ENCODE data around the gene ITCH. TPM values are rescaled to one million over a fixed set of nuclear protein-coding genes. Genes with fewer than 3 reads are reported as not detected.
"Not testable (repeated sequence)": the region's sequence is repeated elsewhere in the genome, so short reads cannot be mapped to it uniquely, and the experiment has no call there.

Gene ITCH
- total RNA-seq, 2 donors from 2014 or later, result 45.4 to 89.2 TPM

- intact Hi-C loops (cut with DNase I), result no loop called here
- WGBS, result 30% methylated on average over 5 of the region's 5 CpGs
Observed at GRCh38 chr20:34375977-34376430, 12.9 kb downstream of the ITCH start.

GRCh38 chr20:34377072-34377847, 14.2 kb downstream of the ITCH start:
- no peak for DNase-seq (ENCODE audit: low spot score)
- H3K27me3 ChIP-seq (replicated peaks; ENCODE audit: insufficient read depth), result no peaks in the 10 kb centered on the region
- H3K4me1 ChIP-seq (replicated peaks), result peaks cover 5% of the 10 kb centered on the region
- 92% methylated on average over 16 of the region's 16 CpGs for WGBS
- H3K36me3 ChIP-seq, result no peaks in the 10 kb centered on the region
- intact Hi-C loops (cut with DNase I), result no loop called here
- H3K27ac ChIP-seq, result no peak overlapping the region
- TF ChIP-seq POLR2AphosphoS5 (IDR thresholded peaks at IDR 0.05), result no peak
- TF ChIP-seq CTCF (IDR thresholded peaks at IDR 0.05), result no peak
- no peak for TF ChIP-seq POLR2A (IDR thresholded peaks at IDR 0.05)
- no peaks in the 10 kb centered on the region for H3K9me3 ChIP-seq
- no peak overlapping the region for H3K4me3 ChIP-seq

More at GRCh38 chr20:34375977-34376430, 12.9 kb downstream of the ITCH start:
- Histone ChIP-seq H3K27ac (no peak overlapping the region), H3K36me3 (no peaks in the 10 kb centered on the region), H3K4me1 (replicated peaks) (peaks cover 5% of the 10 kb centered on the region), H3K27me3 (replicated peaks; ENCODE audit: insufficient read depth) (no peaks in the 10 kb centered on the region), H3K9me3 (no peaks in the 10 kb centered on the region), H3K4me3 (no peak overlapping the region)
- DNase-seq (ENCODE audit: low spot score), result no peak
- TF ChIP-seq POLR2AphosphoS5 (IDR thresholded peaks at IDR 0.05) (no peak), CTCF (IDR thresholded peaks at IDR 0.05) (no peak), POLR2A (IDR thresholded peaks at IDR 0.05) (no peak)

GRCh38 chr20:34382174-34382573, 19.1 kb downstream of the ITCH start:
- Histone ChIP-seq H3K4me1 (replicated peaks) (no peaks in the 10 kb centered on the region), H3K36me3 (no peaks in the 10 kb centered on the region), H3K27ac (no peak overlapping the region), H3K9me3 (no peaks in the 10 kb centered on the region), H3K27me3 (replicated peaks; ENCODE audit: insufficient read depth) (no peaks in the 10 kb centered on the region), H3K4me3 (no peak overlapping the region)
- WGBS, result 96% methylated on average over 3 of the region's 3 CpGs
- TF ChIP-seq POLR2A (IDR thresholded peaks at IDR 0.05), result no peak
- no peak for TF ChIP-seq CTCF (IDR thresholded peaks at IDR 0.05)
- TF ChIP-seq POLR2AphosphoS5 (IDR thresholded peaks at IDR 0.05), result no peak
- DNase-seq (ENCODE audit: low spot score), result no peak
- intact Hi-C loops (cut with DNase I), result no loop called here

- DNase-seq (ENCODE audit: low spot score); H3K36me3 ChIP-seq; H3K27me3 ChIP-seq (replicated peaks; ENCODE audit: insufficient read depth); H3K9me3 ChIP-seq; H3K27ac ChIP-seq; intact Hi-C loops (cut with DNase I); H3K4me1 ChIP-seq (replicated peaks); H3K4me3 ChIP-seq: not testable (repeated sequence)
- WGBS, result 93% methylated on average over 14 of the region's 14 CpGs
Observed at GRCh38 chr20:34382877-34383455, 19.9 kb downstream of the ITCH start.

GRCh38 chr20:34385464-34385863, 22.4 kb downstream of the ITCH start:
- no peaks in the 10 kb centered on the region for H3K36me3 ChIP-seq
- no peak for DNase-seq (ENCODE audit: low spot score)
- H3K4me3 ChIP-seq, result no peak overlapping the region
- intact Hi-C loops (cut with DNase I), result no loop called here
- TF ChIP-seq POLR2A (IDR thresholded peaks at IDR 0.05) (no peak), CTCF (IDR thresholded peaks at IDR 0.05) (no peak), POLR2AphosphoS5 (IDR thresholded peaks at IDR 0.05) (no peak)
- no peak overlapping the region for H3K27ac ChIP-seq
- H3K9me3 ChIP-seq, result no peaks in the 10 kb centered on the region
- H3K4me1 ChIP-seq (replicated peaks), result no peaks in the 10 kb centered on the region
- WGBS, result 61% methylated on average over 1 of the region's 1 CpG
- no peaks in the 10 kb centered on the region for H3K27me3 ChIP-seq (replicated peaks; ENCODE audit: insufficient read depth)

Measured in prostate gland (tissue), 2 donors.